Measurements from ENCODE around the gene DDC. TPM values are rescaled to one million over a fixed set of nuclear protein-coding genes. Genes with fewer than 3 reads are reported as not detected.

The DDC gene
- total RNA-seq, 1 donor from 2014 or later, result 1.4 TPM

- DNase-seq (ENCODE audit: low read depth), result no peak
- H3K4me3 ChIP-seq (ENCODE audit: low read depth, low read length), result no peak overlapping the region
- no peak for TF ChIP-seq CTCF (conservative IDR thresholded peaks at IDR 0.05; ENCODE audit: low read depth, low read length)
Observed at GRCh38 chr7:50496569-50496968, 68.6 kb downstream of the DDC start.

- no peak for DNase-seq (ENCODE audit: low read depth)
- H3K4me3 ChIP-seq (ENCODE audit: low read depth, low read length), result no peak overlapping the region
- TF ChIP-seq CTCF (conservative IDR thresholded peaks at IDR 0.05; ENCODE audit: low read depth, low read length), result no peak
Observed at GRCh38 chr7:50495746-50496145, 69.5 kb downstream of the DDC start.

GRCh38 chr7:50492770-50493519, 72.3 kb downstream of the DDC start:
- no peak for DNase-seq (ENCODE audit: low read depth)
- no peak for TF ChIP-seq CTCF (conservative IDR thresholded peaks at IDR 0.05; ENCODE audit: low read depth, low read length)
- H3K4me3 ChIP-seq (ENCODE audit: low read depth, low read length), result no peak overlapping the region

DNA sequence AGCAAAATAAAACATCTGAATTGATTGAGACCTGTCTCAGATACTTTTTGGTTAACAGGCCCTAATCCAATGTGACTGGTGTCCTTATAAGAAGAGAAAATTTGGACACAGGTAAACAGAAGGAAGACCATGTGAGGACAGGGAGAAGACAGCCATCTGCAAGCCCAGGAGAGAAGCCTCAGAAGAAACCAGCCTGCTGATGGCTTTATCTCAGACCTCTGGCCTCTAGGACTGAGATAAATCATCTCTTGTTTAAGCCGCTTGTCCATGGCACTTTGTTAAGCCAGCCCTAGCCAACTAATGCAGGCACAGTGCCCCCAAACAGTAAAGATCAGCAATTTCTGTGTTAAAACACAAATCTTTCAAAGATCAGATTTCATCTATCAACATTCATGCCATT, 73.3 kb downstream of the DDC start:
- DNase-seq (ENCODE audit: low read depth), result no peak
- no peak overlapping the region for H3K4me3 ChIP-seq (ENCODE audit: low read depth, low read length)
- no peak for TF ChIP-seq CTCF (conservative IDR thresholded peaks at IDR 0.05; ENCODE audit: low read depth, low read length)

GRCh38 chr7:50491209-50491608, 74.0 kb downstream of the DDC start:
- no peak for TF ChIP-seq CTCF (conservative IDR thresholded peaks at IDR 0.05; ENCODE audit: low read depth, low read length)
- DNase-seq (ENCODE audit: low read depth), result no peak
- H3K4me3 ChIP-seq (ENCODE audit: low read depth, low read length), result no peak overlapping the region

GRCh38 chr7:50488379-50488778, 76.8 kb downstream of the DDC start:
- DNase-seq (ENCODE audit: low read depth), result no peak
- TF ChIP-seq CTCF (conservative IDR thresholded peaks at IDR 0.05; ENCODE audit: low read depth, low read length), result no peak
- no peak overlapping the region for H3K4me3 ChIP-seq (ENCODE audit: low read depth, low read length)

DNA sequence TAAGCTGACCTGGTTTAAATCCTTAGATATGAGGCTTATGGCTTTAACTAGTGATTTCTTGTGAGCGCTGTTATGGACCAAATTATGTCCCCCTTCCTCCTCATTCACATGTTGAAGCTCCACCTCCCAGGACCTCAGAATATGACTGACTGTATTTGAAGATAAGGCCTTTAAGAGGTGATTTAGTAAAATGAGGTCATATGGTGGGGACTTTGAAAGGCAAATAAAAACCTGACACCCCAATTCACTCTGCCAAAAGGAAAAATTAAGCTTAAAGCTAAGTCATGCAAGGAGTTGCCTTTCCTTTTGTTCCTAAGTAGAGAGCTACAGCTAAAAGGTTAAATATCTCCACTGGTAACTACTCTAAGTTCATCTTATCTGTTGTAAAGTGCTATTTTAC, 78.7 kb downstream of the DDC start:
- DNase-seq (ENCODE audit: low read depth), result no peak
- no peak overlapping the region for H3K4me3 ChIP-seq (ENCODE audit: low read depth, low read length)
- TF ChIP-seq CTCF (conservative IDR thresholded peaks at IDR 0.05; ENCODE audit: low read depth, low read length), result no peak

Data from epithelial cell of proximal tubule (primary cell).